Kidney epithelial cell (primary cell): ENCODE data around the gene DUSP3. TPM values are rescaled to one million over a fixed set of nuclear protein-coding genes. Genes with fewer than 3 reads are reported as not detected.

Source experiments
- DNase-seq: peaks from one replicate; pipeline ENCODE4 v3.0.0-alpha.2; 2010; ENCODE audit warnings: low read depth
- H3K27me3 ChIP-seq: 2 replicates; pipeline ENCODE4 v1.6.0; 2011; ENCODE audit warnings: low read length; ENCODE audit not compliant: control insufficient read depth, insufficient read depth
- H3K36me3 ChIP-seq: 2 replicates; pipeline ENCODE4 v1.5.1; 2011; ENCODE audit warnings: low read length; ENCODE audit not compliant: control insufficient read depth, insufficient read depth
- H3K4me3 ChIP-seq: 2 replicates; pipeline ENCODE4 v1.5.1; 2011; ENCODE audit warnings: low read depth, mild to moderate bottlenecking, control low read depth, low read length
- CTCF ChIP-seq: IDR thresholded peaks from 2 replicates; pipeline ENCODE4 v1.5.1; 2011; ENCODE audit warnings: mild to moderate bottlenecking, moderate library complexity, low read length, control low read depth, inconsistent platforms; ENCODE audit not compliant: insufficient read depth, poor library complexity, severe bottlenecking
- total RNA-seq: library from RNA; depleted of rRNA; stranded (reverse); fragments of >200 nt; gene quantifications from 2 replicates; pipeline ENCODE4 v1.2.3, GENCODE V29; 2015

Gene DUSP3
- 117 and 122 TPM in 2 replicates for total RNA-seq

- no peaks in the 10 kb centered on the region for H3K27me3 ChIP-seq
- TF ChIP-seq CTCF: no peak
- peak within 1 kb of the TSS; percentile 96 for H3K4me3 ChIP-seq
- H3K36me3 ChIP-seq: peaks cover 1% of the 10 kb centered on the region
- peak; percentile 82 for DNase-seq
Measured at GRCh38 chr17:43778337-43779144, at the start of gene DUSP3. TSS of gene DUSP3 (minus strand) at chr17:43778977. CDS start at chr17:43778924, 53 bp downstream.

GRCh38 chr17:43827596-43827995 lies 48.8 kb upstream of the DUSP3 start:
- no peaks in the 10 kb centered on the region for H3K27me3 ChIP-seq
- DNase-seq: no peak
- no peak overlapping the region for H3K4me3 ChIP-seq
- peaks cover 6% of the 10 kb centered on the region for H3K36me3 ChIP-seq
- TF ChIP-seq CTCF: no peak

- TF ChIP-seq CTCF: no peak
- no peak overlapping the region for H3K4me3 ChIP-seq
- H3K27me3 ChIP-seq: no peaks in the 10 kb centered on the region
- H3K36me3 ChIP-seq: peaks cover 4% of the 10 kb centered on the region
- DNase-seq: no peak
Measured at GRCh38 chr17:43826206-43826605, 47.4 kb upstream of the DUSP3 start.

- H3K36me3 ChIP-seq: peaks cover 4% of the 10 kb centered on the region
- H3K27me3 ChIP-seq: no peaks in the 10 kb centered on the region
- no peak for TF ChIP-seq CTCF
- no peak overlapping the region for H3K4me3 ChIP-seq
- DNase-seq: no peak
Measured at GRCh38 chr17:43825567-43825966, 46.8 kb upstream of the DUSP3 start.

- Histone ChIP-seq H3K27me3 (no peaks in the 10 kb centered on the region), H3K36me3 (peaks cover 2% of the 10 kb centered on the region), H3K4me3 (no peak overlapping the region)
- DNase-seq: no peak
- no peak for TF ChIP-seq CTCF
Measured at GRCh38 chr17:43823350-43824084, 44.7 kb upstream of the DUSP3 start.
